Jurkat, Clone E6-1 (cell line): ENCODE data around the gene KRTAP20-2. TPM values are rescaled to one million over a fixed set of nuclear protein-coding genes. Genes with fewer than 3 reads are reported as not detected.

Source experiments
- DNase-seq: peaks from one replicate; pipeline ENCODE4 v3.0.0-alpha.2; 2011; ENCODE audit warnings: low read depth, low spot score
- H3K4me3 ChIP-seq: 2 replicates; pipeline ENCODE4 v1.5.1; 2011; ENCODE audit warnings: mild to moderate bottlenecking, low read length, control low read depth, moderate library complexity
- polyA plus RNA-seq: library from polyadenylated mRNA; unstranded; fragments of >200 nt; gene quantifications from one replicate; pipeline ENCODE4 v1.2.1, GENCODE V29; 2012; ENCODE audit warnings: missing spikeins; ENCODE audit not compliant: insufficient read length, insufficient read depth

The KRTAP20-2 gene
- not detected for polyA plus RNA-seq

DNA sequence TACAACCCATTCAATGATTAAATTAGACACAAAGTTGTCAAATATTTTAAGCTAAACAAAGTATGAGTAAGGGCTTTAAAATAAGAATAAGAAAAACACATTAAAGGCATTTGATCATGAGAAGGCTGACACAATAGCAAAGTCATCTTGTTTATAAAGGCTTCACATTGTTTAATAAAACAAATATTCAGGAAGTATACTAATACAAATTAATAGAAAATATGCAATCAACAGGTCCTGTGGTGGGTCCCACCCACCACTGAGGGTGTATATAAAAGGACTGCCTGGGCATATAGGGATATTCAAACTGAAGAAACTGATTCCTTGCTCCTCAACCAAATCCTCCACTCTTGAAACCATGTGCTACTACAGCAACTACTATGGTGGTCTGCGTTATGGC is at the start of gene KRTAP20-2:
Gene KRTAP20-2, plus strand, starts transcription at position 301 of the 400 bp plus-strand sequence. Its CDS starts 58 bp downstream, at position 359.
- no peak within 1 kb of the TSS for H3K4me3 ChIP-seq
- DNase-seq: no peak

- DNase-seq: no peak
- no peak within 1 kb of the TSS for H3K4me3 ChIP-seq
Measured at GRCh38 chr21:30590297-30590696, 44.7 kb upstream of the KRTAP20-2 start, which contains the start of gene KRTAP22-2. KRTAP22-2 (minus strand) TSS chr21:30590397.

DNA sequence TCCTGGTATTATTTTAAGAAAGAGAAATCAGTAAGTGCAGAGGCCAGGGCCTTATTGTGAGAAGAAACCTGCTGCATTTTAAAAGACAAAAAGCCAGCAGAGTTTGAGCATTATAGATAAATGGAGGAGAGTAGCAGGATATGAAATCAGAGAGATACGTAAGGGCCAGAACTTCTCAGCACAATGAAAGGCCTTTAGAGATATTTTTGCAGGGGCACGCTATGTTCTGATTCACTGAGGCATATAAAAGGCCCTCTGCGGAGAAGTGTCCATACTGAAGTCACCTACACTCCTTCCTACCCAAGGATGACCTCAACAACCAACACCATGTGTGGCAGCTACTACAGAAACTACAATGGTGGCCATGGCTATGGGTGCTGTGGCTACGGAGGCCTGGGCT is 42.9 kb upstream of the KRTAP20-2 start, which contains the start of gene KRTAP6-3:
Gene KRTAP6-3, plus strand, starts transcription at position 301 of the 400 bp plus-strand sequence. Its CDS starts 6 bp downstream, at position 307.
- DNase-seq: no peak
- H3K4me3 ChIP-seq: no peak within 1 kb of the TSS

DNA sequence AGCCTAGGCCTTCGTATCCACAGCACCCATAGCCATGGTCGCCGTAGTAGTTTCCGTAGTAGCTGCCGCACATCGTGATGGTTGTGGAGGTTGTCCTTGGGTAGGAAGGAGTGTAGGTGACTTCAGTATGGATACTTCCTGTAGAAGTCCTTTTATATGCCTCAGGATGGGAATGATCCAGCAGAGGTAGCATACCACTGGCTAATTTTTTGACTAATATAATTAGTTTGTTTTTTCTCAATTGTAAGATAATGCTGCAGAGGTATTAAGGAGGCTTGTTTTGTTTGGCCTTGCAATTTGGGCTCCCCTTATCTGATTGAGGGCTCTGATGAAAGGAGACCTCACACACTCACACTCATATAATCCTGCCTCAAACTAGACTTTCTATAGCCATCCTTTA is 36.2 kb upstream of the KRTAP20-2 start, which contains the start of gene KRTAP6-2:
Gene KRTAP6-2, minus strand, starts transcription at position 101 of the 400 bp plus-strand sequence. Its CDS starts 28 bp downstream, at position 73.
- H3K4me3 ChIP-seq: no peak within 1 kb of the TSS

GRCh38 chr21:30600787-30601186 is 34.2 kb upstream of the KRTAP20-2 start, which contains the start of gene KRTAP22-1:
KRTAP22-1 (plus strand) TSS chr21:30601087.
- H3K4me3 ChIP-seq: no peak within 1 kb of the TSS
- no peak for DNase-seq

More for the DNA sequence above, 36.2 kb upstream of the KRTAP20-2 start, which contains the start of gene KRTAP6-2:
- DNase-seq: no peak

GRCh38 chr21:30605968-30606367 is 29.0 kb upstream of the KRTAP20-2 start:
- no peak for DNase-seq
- H3K4me3 ChIP-seq: no peak overlapping the region

- DNase-seq: no peak
- no peak overlapping the region for H3K4me3 ChIP-seq
Measured at GRCh38 chr21:30612132-30612531, 22.9 kb upstream of the KRTAP20-2 start.

DNA sequence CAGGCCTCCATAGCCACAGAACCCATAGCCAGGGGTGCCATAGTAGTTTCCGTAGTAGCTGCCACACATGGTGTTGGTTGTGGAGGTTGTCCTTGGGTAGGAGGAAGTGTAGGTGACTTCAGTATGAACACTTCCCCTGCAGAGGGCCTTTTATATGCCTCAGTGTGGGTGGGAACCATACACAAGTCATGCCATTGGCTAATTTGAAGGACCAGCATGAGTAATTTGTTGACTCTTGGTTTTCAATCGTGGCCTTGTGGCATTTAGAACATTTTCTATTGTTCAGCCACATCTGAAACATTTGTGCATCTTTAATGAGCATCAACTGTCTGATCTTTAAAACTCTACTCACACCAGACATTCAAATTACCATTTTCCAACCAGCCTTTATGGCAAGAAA is 21.2 kb upstream of the KRTAP20-2 start, which contains the start of gene KRTAP6-1:
Gene KRTAP6-1, minus strand, starts transcription at position 95 of the 400 bp plus-strand sequence. Its CDS starts 26 bp downstream, at position 69.
- H3K4me3 ChIP-seq: no peak within 1 kb of the TSS

DNA sequence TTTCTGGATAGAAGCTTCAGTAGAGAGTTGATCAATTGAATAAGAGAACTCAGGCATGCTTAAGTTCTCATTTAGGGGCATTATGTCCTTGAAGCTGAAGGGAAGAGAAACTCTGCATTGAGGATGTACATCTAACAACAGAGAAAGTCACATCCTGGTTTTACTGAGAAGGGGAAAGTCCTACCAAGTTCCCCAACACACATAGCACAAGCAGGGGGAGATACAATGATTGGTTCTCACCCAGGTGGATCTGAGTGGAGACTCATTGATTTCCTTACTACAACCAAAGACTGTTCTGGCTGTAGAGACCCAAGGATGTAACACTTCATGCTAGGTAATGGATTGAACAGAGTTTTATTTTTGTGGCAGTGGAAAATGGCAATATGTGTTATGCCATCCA is 19.8 kb upstream of the KRTAP20-2 start:
- no peak overlapping the region for H3K4me3 ChIP-seq
- DNase-seq: no peak

More for the DNA sequence above, 21.2 kb upstream of the KRTAP20-2 start, which contains the start of gene KRTAP6-1:
- no peak for DNase-seq

GRCh38 chr21:30616125-30616524 is 18.9 kb upstream of the KRTAP20-2 start, which contains the start of gene KRTAP20-1:
KRTAP20-1 (plus strand) TSS chr21:30616425; CDS start chr21:30616455, 30 bp downstream.
- no peak for DNase-seq
- no peak within 1 kb of the TSS for H3K4me3 ChIP-seq

DNA sequence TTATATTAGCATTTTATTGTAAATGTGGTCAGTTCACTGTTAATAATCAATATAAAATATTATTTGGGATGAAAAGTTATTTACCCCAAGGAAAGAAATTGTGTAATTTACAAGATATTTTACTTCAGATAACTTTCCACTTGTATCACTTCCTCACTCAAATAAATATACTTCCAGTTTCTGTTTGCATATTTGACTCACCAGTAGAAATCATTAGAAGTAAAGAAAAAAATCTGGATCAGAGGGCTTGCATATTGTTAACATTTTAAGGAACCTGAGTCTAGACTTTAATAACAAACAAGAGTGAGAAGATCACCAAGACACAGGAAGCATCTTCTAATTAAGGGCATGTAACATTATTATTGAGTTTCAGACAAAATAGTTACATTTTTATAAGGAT is 14.9 kb upstream of the KRTAP20-2 start:
- no peak for DNase-seq
- no peak overlapping the region for H3K4me3 ChIP-seq

DNA sequence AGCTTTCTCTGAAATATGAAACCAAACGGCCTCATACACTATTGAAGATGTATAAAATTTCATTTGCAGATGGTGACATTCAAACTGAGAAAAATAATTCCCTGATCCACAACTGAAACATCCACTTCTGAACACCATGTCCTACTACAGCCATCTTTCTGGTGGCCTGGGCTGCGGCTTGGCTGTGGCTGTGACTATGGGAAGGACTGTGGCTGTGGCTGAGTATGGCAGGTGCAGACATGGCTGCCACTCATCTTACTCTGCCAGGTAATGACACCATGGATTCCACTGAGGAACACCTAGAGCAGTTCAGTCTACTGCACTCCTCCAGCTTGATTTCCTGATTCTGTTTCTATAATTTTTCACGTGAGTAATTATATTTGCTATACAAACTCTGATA is 14.5 kb upstream of the KRTAP20-2 start, which contains the start of gene KRTAP20-4:
Gene KRTAP20-4, plus strand, starts transcription at position 106 of the 400 bp plus-strand sequence.
- no peak within 1 kb of the TSS for H3K4me3 ChIP-seq
- DNase-seq: no peak

GRCh38 chr21:30623362-30623761 is 11.6 kb upstream of the KRTAP20-2 start:
- DNase-seq: no peak
- H3K4me3 ChIP-seq: no peak overlapping the region

- no peak for DNase-seq
- no peak overlapping the region for H3K4me3 ChIP-seq
Measured at GRCh38 chr21:30625449-30626165, 9.4 kb upstream of the KRTAP20-2 start.

DNA sequence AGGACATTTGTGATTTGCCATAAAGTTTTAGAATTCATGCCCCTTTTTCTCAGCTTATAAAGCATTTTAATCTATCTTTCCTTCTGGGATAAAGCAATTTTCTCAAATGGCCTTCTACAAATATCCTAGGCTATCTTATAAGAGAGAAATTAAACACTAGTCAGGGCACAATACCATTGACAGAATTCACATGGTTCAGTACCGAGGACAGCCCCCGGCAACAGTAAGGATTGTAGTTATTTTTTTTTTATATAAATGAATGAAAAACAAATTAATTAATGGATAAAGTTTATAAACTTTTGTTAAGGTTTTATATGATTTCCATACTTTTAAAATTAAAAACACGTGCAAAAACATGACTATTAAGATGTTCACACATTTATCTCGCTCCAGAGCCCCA is 6.9 kb upstream of the KRTAP20-2 start:
- no peak for DNase-seq
- no peak overlapping the region for H3K4me3 ChIP-seq

GRCh38 chr21:30629200-30629599 is 5.8 kb upstream of the KRTAP20-2 start:
- H3K4me3 ChIP-seq: no peak overlapping the region
- DNase-seq: no peak

DNA sequence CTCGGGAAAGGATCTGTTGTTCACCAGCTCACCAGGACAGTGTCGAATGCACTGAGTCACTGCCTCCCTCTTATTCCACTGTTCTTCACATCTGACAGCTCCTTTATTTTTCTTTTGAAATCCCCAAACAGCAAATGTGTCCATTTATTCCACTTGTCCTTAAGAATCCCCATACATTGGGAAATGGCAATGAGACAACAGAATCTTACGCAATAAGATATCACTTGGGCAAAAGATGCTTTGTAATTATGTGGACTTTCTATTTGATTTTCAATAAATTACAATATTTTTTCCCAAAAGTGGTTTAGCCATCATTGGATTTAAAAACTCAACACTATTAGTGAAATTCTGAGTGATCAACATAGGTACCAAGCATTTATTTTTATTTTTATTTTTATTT is 3.7 kb downstream of the KRTAP20-2 start:
- DNase-seq: no peak
- H3K4me3 ChIP-seq: no peak overlapping the region

DNA sequence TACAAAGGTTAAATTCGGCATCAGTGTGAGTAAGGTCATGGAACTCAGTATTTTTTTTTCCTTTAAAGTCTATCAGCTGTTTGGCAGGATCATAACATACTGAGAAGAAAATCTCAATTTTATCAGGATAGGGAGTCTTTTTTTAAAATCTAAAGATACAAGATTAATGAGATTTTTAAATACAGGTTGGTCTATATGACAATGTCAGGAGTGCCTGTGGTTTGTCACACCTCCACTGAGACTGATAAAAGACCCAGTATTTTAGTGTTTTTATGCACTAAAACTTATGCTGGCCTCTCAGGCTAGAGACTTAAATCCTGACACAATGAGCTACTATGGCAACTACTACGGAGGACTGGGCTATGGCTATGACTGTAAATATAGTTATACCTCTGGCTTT is 7.6 kb downstream of the KRTAP20-2 start, which contains the start of gene KRTAP20-3:
Gene KRTAP20-3, plus strand, starts transcription at position 301 of the 400 bp plus-strand sequence.
- H3K4me3 ChIP-seq: no peak within 1 kb of the TSS
- DNase-seq: no peak

DNA sequence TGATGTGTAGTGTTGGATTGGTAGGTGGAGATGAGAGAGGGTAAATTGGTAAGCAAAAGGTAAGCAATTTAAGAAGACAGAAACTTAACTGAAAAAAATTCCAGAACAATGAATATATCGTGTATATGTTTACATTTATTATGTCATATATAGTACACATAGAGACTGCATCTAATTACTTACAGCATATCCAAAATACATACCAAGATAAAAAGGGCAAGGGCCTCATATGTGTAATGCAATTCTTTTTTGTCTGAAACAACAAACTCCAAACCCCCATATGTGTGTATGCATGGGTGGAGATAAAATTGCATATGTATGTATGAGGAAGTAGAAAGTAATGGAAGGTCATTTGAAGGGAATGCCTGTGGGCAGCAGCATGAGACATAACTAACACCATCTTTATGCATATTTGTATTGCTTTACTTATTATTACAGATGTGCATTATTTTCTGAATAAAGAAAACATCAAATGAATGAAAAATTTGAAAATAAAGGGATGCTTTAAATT is 12.0 kb downstream of the KRTAP20-2 start:
- H3K4me3 ChIP-seq: no peak overlapping the region
- DNase-seq: no peak

- DNase-seq: no peak
- H3K4me3 ChIP-seq: no peak overlapping the region
Measured at GRCh38 chr21:30652891-30653290, 17.9 kb downstream of the KRTAP20-2 start.
